ENCODE data around the gene PLCG1. TPM values are rescaled to one million over a fixed set of nuclear protein-coding genes. Genes with fewer than 3 reads are reported as not detected.
"Not testable (repeated sequence)": the region's sequence is repeated elsewhere in the genome, so short reads cannot be mapped to it uniquely, and the experiment has no call there.

Gene PLCG1
- total and polyA plus RNA-seq, 11 donors: 32.5 to 72.2 (median 52.8) TPM

- DNase-seq: no peak
Observed at GRCh38 chr20:41131594-41132387, 5.6 kb upstream of the PLCG1 start.

GRCh38 chr20:41132388-41132775, 5.0 kb upstream of the PLCG1 start:
- H3K36me3 ChIP-seq, H3K4me3 ChIP-seq, ATAC-seq, H3K27ac ChIP-seq, H3K9me3 ChIP-seq, DNase-seq, H3K27me3 ChIP-seq: not testable (repeated sequence)
- intact Hi-C loops (cut with DNase I): loop anchor here in 2 of 10 donors (10.0 kb wide), 3 partner anchors 202 to 282 kb away; no protein-coding TSS in a partner anchor
- WGBS, 4 donors: 91 to 97% (median 92%) methylated on average over 9 of the region's 9 CpGs
- peaks cover 0 to 19% (median 9%) of the 10 kb centered on the region in 12 donors for H3K4me1 ChIP-seq

More at GRCh38 chr20:41131594-41132387, 5.6 kb upstream of the PLCG1 start:
- WGBS, 4 donors: 83 to 91% (median 87%) methylated on average over 5 of the region's 5 CpGs
- no peak for TF ChIP-seq POLR2A (IDR thresholded peaks at IDR 0.05)
- TF ChIP-seq CTCF (IDR thresholded peaks at IDR 0.05): no peak
- Histone ChIP-seq H3K27me3 (no peaks in the 10 kb centered on the region), H3K36me3 (peaks cover 0 to 3% (median 0%) of the 10 kb centered on the region in 9 donors), H3K4me3 (no peak overlapping the region), H3K27ac (no peak overlapping the region), H3K9me3 (no peaks in the 10 kb centered on the region), H3K4me1 (peaks cover 0 to 19% (median 9%) of the 10 kb centered on the region in 12 donors)
- ATAC-seq: no peak
- intact Hi-C loops (cut with DNase I): loop anchor here in 2 of 10 donors (10.0 kb wide), 3 partner anchors 203 to 283 kb away; no protein-coding TSS in a partner anchor

GRCh38 chr20:41133709-41134361, 3.5 kb upstream of the PLCG1 start:
- Histone ChIP-seq H3K4me3 (no peak overlapping the region), H3K4me1 (peaks cover 0 to 21% (median 13%) of the 10 kb centered on the region in 12 donors), H3K27ac (no peak overlapping the region), H3K36me3 (no peaks in the 10 kb centered on the region), H3K9me3 (no peaks in the 10 kb centered on the region), H3K27me3 (peaks cover 0 to 4% (median 0%) of the 10 kb centered on the region in 9 donors)
- ATAC-seq (no peak), DNase-seq (no peak)
- 85 to 89% (median 87%) methylated on average over 5 to 7 of the region's 7 CpGs for WGBS, 4 donors
- intact Hi-C loops (cut with DNase I): loop anchor here in 3 of 10 donors (2.0 to 10.0 kb wide), 5 partner anchors 39 to 281 kb away; partner anchors contain the start of gene LPIN3 (in 1 of the 3)
- TF ChIP-seq CTCF (IDR thresholded peaks at IDR 0.05): no peak
- no peak for TF ChIP-seq POLR2A (IDR thresholded peaks at IDR 0.05)

- WGBS, 4 donors: 87 to 92% (median 90%) methylated on average over 9 of the region's 9 CpGs
- Histone ChIP-seq H3K9me3 (no peaks in the 10 kb centered on the region), H3K36me3 (no peaks in the 10 kb centered on the region), H3K4me1 (peaks cover 0 to 28% (median 20%) of the 10 kb centered on the region in 12 donors), H3K27me3 (peaks cover 0 to 4% (median 0%) of the 10 kb centered on the region in 9 donors), H3K27ac (no peak overlapping the region), H3K4me3 (no peak overlapping the region)
- TF ChIP-seq POLR2A (IDR thresholded peaks at IDR 0.05) (no peak), CTCF (IDR thresholded peaks at IDR 0.05) (no peak)
- DNase-seq: no peak
- intact Hi-C loops (cut with DNase I): loop anchor here in 6 of 10 donors (1.0 to 10.0 kb wide), 12 partner anchors 38 to 558 kb away; partner anchors contain the start of genes LPIN3 (in 2 of the 6) and ZHX3 (in 1 of the 6)
- ATAC-seq: no peak
Observed at GRCh38 chr20:41134362-41135186, 2.8 kb upstream of the PLCG1 start.
